ENCODE measurements around the gene PLN. TPM values are rescaled to one million over a fixed set of nuclear protein-coding genes. Genes with fewer than 3 reads are reported as not detected.

The PLN gene
- total RNA-seq, 1 donor from 2014 or later: not detected

GRCh38 chr6:118525913-118526780 is 21.9 kb upstream of the PLN start:
- TF ChIP-seq CTCF (IDR thresholded peaks at IDR 0.05; ENCODE audit: insufficient read depth, low read length, severe bottlenecking): no peak
- H3K4me3 ChIP-seq (ENCODE audit: low read depth, low read length): no peak overlapping the region
- DNase-seq (ENCODE audit: low read depth) (no peak), FAIRE-seq (peak; percentile 7)
- H3K36me3 ChIP-seq (ENCODE audit: control insufficient read depth, insufficient read depth, low read length): no peaks in the 10 kb centered on the region
- H3K27me3 ChIP-seq (ENCODE audit: control insufficient read depth, insufficient read depth, low read length): no peaks in the 10 kb centered on the region

GRCh38 chr6:118528129-118528528 is 20.0 kb upstream of the PLN start:
- no peaks in the 10 kb centered on the region for H3K36me3 ChIP-seq (ENCODE audit: control insufficient read depth, insufficient read depth, low read length)
- H3K27me3 ChIP-seq (ENCODE audit: control insufficient read depth, insufficient read depth, low read length): no peaks in the 10 kb centered on the region
- no peak overlapping the region for H3K4me3 ChIP-seq (ENCODE audit: low read depth, low read length)
- no peak for FAIRE-seq
- DNase-seq (ENCODE audit: low read depth): no peak
- TF ChIP-seq CTCF (IDR thresholded peaks at IDR 0.05; ENCODE audit: insufficient read depth, low read length, severe bottlenecking): no peak

- DNase-seq (ENCODE audit: low read depth): no peak
- TF ChIP-seq CTCF (IDR thresholded peaks at IDR 0.05; ENCODE audit: insufficient read depth, low read length, severe bottlenecking): no peak
- no peak for FAIRE-seq
These were observed 18.3 kb upstream of the PLN start for GRCh38 chr6:118529756-118530155.

GRCh38 chr6:118530942-118531341 is 17.2 kb upstream of the PLN start:
- no peak for DNase-seq (ENCODE audit: low read depth)
- no peaks in the 10 kb centered on the region for H3K36me3 ChIP-seq (ENCODE audit: control insufficient read depth, insufficient read depth, low read length)
- H3K4me3 ChIP-seq (ENCODE audit: low read depth, low read length): no peak overlapping the region
- no peaks in the 10 kb centered on the region for H3K27me3 ChIP-seq (ENCODE audit: control insufficient read depth, insufficient read depth, low read length)
- TF ChIP-seq CTCF (IDR thresholded peaks at IDR 0.05; ENCODE audit: insufficient read depth, low read length, severe bottlenecking): no peak
- no peak for FAIRE-seq

More at GRCh38 chr6:118529756-118530155, 18.3 kb upstream of the PLN start:
- H3K4me3 ChIP-seq (ENCODE audit: low read depth, low read length): no peak overlapping the region
- no peaks in the 10 kb centered on the region for H3K36me3 ChIP-seq (ENCODE audit: control insufficient read depth, insufficient read depth, low read length)
- no peaks in the 10 kb centered on the region for H3K27me3 ChIP-seq (ENCODE audit: control insufficient read depth, insufficient read depth, low read length)

- no peak for TF ChIP-seq CTCF (IDR thresholded peaks at IDR 0.05; ENCODE audit: insufficient read depth, low read length, severe bottlenecking)
- Histone ChIP-seq H3K27me3 (ENCODE audit: control insufficient read depth, insufficient read depth, low read length) (no peaks in the 10 kb centered on the region), H3K4me3 (ENCODE audit: low read depth, low read length) (no peak overlapping the region), H3K36me3 (ENCODE audit: control insufficient read depth, insufficient read depth, low read length) (no peaks in the 10 kb centered on the region)
- FAIRE-seq (no peak), DNase-seq (ENCODE audit: low read depth) (no peak)
These were observed 12.8 kb upstream of the PLN start for GRCh38 chr6:118535176-118535844.

All from bronchial epithelial cell (primary cell).